HG03025 (cell line): Measurements from ENCODE around the gene RPS8.
A peak's percentile ranks its signal among the peaks of the same experiment; 100 is the strongest.
"Not testable (repeated sequence)": the region's sequence is repeated elsewhere in the genome, so short reads cannot be mapped to it uniquely, and the experiment has no call there.

Experiments
- ATAC-seq: cut with Tn5 transposase; IDR thresholded peaks from one replicate; pipeline ENCODE4 v1.9.1; 2021; ENCODE audit warnings: mild to moderate bottlenecking, moderate library complexity; ENCODE audit not compliant: unreplicated experiment, low FRiP score

Gene RPS8

DNA sequence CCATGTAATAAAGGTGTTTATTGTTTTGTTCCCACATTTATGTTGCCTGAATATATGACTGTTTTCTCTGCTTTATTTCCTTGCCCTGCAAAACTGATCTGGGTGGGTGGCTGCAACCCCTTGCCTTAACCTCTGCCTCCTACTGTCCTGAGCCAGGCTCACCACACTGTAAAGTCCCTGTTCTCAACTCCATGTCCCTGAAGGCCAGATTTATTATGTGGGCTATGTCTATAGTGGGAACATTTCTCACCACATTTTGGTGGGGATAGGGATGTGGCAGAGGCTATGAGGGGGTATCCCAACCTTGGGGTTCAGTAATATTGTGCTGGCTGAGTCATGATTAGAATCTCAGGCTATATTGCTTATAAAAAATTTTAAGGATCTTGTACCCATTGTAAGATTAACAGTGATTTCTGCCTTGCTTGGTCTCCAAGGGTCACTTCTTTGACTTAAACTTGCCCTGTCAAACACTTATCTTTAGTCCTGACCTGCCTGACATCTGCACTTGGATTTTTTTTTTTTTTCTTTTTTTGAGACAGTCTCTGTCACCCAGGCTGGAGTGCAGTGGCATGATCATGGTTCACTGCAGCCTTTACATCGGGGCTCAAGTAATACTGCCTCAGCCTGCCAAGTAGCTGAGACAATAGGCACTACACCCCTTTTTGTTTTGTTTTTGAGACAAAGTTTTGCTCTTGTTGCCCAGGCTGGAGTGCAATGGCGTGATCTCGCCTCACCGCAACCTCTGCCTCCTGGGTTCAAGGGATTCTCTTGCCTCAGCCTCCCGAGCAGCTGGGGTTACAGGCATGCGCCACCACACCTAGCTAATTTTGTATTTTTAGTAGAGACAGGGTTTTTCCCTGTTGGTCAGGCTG is 3.6 kb downstream of the RPS8 start:
- ATAC-seq: no peak

DNA sequence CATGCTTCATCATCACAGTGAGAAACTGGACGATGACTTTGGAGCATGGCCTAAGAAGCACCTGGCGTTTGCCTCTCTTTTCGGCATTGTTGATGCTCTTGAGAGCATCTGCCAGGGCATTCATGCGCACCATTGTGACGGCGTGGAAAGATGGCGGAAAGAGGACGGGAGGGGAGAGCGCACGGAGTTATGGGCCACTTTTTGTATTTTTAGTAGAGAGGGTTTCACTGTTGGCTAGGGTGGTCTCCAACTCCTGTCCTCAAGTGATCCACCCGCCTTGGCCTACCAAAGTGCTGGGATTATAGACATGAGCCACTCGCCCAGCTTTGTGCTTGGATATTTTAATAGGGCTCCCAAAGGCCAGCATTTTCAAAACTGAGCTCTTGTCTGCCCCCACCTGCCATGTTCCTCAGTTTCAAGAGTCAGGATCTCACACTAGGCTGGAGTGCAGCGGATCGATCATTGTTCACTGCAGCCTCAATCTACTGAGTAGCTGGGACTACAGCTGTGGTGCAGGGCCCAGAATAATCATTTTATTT is 5.3 kb downstream of the RPS8 start:
- no peak for ATAC-seq

DNA sequence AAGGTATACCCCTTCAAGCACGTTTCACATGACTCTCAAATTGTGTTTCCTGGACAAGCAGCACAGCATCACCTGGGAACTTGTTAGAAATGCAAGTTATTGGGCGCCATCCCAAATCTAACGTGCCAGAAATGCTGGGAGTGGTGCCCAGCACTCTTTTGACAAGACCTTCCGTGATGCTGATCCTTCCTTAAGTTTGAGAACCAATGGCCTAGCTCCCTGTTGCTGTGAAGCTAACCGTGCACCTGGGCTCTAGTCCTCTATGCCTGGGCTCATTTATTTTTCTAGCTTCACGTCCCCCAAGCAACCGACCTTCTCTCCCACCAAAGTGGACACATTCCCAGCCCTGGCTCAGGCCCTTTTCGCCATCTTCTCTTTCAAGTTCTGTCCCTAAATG is 8.4 kb downstream of the RPS8 start:
- no peak for ATAC-seq

DNA sequence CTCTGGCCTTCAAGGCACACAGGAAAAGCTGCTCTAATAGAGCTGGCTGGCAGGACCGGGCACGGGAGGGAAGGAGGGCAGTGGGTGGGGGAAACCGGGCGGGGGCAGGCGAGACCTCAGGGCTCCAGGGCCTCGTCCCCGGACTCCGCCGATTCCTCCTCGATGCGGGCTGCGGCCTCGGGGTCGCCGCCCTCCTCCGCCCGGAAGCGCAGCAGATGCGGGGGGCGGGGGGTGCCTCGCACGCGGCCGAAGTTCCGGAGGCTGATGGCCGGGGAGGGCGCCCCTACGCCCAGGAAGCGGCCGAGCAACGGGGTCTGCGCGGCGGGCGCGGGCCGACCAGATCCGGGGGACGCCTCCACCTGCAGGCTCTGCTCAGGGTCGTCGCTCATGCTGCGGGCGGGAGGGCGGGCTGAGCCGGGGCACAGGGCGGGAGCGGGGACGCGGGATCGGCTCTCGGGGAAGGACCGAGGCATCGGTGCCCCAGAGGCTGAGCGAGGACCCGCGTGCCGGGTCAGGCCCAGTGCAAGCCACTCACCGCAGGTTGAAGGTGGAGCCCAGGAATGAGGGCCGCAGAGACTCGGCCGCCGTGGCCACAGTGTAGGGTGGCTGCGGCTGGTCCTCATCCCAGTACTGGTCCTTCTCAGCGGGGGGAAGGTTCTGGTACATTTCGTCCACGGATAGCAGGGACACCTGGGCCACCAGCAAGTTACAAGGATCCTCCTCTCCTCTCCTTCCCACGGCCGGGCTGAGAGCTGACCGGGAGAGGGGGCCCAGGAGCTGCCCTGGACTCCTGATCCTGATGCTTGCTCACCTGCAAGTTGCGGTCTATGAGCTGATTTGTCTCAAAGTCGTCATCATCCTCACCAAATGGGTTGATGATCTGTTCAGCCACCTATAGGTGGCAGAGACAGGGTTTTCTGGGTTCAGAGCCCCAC is 9.0 kb downstream of the RPS8 start:
- ATAC-seq: no peak

DNA sequence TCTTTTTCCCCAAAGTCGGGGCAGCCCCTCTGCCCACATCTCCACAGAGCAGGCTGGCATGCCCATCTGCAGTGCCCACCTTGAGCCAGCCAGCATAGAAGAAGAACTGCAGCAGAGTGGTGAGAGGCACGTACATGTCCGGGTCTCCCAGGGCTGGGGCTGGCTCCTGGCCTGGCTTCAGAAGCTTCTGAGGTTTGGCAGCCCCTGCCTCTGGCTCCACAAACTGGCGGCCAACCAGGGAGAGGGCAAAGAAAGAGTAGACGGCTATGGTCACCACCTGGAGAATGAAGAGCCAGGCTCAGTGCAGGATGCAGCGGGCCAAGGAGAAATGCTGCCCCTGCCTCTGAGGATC is 9.7 kb downstream of the RPS8 start:
- no peak for ATAC-seq

DNA sequence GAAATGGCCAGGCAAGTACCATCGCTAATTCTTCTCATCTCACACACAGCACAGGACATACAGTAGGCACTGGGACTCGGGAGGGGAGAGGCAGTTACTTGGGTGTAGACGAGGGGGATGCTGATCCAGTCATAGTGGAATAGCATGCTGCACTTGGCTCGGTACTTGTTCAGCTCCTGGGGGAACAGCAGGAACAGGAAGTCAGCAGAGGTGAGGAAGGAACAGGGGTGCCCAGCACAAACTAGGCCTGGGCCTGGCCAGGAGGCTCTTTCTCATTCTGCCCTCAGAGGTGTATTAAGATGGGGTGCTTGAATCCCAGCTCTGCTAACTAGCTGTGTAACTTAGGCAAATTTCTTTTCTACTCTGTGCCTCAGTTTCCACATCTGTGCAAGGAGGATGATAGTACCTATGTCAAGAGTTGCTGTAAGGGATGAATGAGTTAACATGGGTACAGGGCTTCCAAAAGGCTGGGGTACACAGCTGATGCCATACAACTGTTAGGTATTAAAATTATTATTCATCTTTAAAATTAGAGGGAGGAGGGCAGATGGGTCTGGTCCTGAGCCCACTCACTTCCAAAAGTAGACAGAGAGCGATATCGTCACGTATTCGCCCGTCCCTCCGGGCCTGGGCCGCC is 10.3 kb downstream of the RPS8 start:
- no peak for ATAC-seq

DNA sequence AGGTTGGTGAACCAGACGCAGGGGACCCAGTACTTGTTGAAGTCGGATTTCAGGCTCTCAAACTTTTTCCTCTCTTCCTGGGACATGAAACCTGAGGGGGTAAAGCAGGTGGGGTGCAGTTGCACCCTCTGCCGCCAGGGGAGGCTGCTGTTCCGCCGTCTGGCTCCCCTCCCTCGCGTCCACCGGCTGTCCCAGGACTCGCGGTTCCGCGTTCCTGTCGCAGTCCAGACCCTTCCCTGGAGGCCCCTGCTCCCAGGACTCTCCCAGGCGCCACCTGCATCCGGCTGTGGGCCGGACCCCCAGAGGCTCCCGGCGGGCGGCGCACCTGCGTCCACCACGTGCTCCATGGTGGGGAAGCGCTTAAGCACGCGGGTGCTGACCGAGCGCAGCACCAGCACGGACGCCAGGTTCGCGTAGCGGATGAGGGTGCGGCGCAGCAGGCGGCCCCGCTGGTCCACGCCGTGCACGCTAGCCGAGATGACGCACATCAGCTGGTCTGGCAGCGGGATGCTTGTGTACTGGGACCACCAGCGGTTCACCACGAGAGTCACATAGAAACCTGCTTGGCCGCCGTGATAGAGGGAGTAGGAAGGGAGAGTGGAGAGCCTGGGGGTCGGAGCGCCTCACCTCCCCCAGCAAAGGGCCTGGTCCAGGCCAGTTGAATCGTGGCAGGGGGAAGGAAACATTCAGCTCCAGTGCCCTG is 10.9 kb downstream of the RPS8 start:
- ATAC-seq: no peak

DNA sequence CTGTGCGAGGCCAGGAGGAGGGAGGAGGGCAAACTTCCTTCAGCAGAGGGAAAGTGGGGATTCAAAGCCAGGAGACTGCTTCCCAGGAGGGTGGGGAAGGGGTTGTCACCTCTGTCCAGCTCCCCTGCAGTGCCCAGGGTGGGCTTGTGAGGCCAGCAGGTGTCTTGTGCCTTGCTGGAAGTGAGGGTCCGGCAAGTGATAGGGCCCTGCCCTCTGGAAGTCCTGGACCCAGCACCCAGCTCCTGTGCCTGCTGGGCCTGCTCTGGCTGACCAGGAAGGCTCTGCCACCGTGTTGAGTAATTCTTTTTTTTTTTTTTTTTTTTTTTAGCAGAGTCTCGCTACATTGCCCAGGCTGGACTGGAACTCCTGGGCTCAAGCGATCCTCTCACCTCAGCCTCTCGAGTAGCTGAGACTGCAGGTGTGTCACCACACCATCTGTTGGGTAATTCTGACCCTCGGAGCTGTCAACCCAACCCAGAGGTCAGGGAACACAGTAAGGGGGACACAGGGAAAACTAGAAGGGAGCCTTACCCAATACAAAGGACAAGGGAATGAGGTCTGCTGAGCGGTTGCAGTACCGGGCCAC is 11.6 kb downstream of the RPS8 start:
- no peak for ATAC-seq

DNA sequence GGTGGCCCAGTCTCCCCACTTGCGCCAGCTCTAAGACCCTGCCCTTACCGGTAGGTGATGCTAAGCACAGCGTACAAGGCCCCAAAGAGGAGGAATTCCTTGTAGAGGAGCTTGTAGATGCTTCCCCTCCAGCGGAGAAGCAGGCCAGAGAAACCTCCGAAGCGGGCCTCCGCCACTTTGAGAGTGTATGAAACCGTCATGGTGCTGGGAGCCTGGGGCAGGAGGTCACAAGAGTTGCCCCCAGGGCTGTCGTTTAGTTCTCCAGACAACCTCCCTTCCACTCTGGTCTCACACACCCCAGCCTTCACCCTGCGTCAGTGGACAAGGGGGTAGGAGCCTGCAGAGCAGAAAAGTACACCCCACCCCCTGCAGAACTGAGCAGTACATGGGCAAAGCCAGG is 12.2 kb downstream of the RPS8 start:
- no peak for ATAC-seq

DNA sequence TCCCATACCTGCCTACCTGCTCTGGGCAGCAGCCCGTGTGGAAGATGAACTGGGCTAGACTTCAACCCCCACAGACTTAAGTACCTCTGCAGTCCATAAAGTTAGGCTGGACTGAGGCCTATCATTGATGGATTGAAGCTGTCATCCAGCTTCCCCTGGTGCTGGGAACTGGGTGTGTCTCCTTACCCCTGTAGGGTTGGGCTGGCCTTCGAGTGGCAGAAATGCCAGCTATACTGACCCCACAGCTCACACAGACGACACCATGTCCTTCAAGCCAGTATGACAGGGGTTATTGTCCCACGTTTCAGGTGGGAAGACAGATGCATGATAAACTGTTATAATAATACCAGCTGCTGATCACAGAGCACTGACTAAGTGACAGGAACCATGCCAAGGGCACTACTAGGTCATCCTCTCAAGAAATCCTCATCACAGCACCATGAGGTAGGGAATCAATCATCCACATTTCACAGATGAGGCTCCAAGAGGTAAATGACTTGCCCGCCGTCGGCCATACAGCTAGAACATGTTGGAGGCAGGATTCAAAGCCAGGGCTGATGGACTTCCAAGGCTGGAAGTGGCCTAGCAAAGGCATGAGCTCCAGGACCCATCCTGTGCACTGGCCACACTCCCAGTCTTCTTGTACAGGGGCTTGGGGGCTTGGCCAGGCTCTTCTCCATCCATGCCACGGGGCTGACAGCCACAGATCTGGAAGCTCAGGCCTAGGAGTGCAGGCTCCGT is 12.9 kb downstream of the RPS8 start, which contains the start of gene BEST4:
Gene BEST4 (minus strand): TSS at position 51 of the 741 bp plus-strand sequence. CDS start 465 bp downstream, outside the sequence.
- no peak for ATAC-seq

DNA sequence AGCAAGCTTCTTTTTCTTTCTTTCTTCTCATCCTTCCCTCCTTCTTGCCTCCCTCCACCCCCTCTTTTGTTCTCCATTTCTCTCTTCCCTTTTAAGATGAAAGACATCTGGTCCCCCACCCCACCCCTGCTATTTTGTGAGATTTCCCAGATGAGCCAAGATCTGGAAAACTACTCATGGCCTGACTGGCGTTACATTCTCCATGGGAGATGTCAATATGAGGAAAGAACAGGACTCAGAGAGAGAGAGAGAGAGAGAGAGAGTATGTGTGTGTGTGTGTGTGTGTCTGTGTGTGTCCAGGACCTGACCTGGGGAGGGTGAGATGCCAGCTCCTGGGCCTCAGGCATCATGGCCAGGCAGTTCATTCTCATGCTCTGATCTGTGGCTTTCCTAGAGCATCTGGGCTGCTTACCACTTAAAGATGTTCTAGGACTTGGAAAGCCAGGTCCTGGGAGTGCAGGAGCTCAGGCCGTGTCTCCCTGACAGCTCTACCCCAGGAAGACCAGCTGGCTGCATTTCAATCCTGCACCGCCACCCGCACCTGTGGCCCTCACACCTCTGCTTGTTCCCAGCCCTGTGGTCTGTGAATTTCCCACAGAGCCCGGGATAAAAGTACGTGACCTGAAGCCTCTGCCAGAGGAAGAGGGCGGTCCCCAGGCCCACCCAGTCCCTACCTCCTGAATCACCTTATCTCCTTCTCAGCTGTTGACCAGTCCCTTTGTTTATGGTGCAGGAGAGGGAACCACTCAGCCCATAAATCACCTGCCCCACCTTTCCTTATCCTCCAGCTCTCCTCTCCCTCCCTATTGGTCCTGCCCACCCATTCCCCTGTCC is 15.8 kb downstream of the RPS8 start:
- ATAC-seq: no peak

DNA sequence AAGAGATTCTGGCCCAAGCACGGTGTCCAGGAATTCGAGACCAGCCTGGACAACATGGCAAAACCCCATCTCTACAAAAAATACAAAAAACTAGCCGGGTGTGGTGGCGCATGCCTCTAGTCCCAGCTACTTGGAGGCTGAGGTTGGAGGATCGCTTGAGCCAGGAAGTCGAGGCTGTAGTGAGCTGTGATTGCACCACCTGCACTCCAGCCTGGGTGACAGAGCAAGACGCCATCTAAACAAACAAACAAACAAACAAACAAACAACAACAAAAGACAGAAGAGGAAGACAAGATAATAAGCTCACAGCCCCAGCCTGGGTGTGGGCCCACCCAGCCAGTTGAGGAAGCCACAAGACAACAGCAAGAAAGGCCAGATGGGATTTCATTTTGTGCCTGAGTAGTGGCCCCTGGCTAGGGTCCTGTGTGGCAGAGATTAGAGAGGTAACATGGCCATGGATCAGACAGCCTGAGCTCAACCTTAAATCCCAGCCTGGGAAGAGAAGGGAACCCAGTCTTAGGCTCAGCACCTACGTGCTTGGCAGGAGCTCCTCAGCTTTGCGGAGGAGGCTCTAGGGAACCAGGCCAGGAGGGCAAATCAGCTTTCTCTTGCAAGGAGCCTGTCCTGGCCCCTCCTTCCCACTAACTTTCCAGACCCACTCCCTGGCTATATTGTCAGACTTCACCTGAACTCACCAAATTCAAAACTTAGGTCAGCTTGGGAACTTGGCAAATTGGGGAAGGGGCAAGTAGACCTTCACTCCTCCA is 17.6 kb downstream of the RPS8 start:
- ATAC-seq: no peak

DNA sequence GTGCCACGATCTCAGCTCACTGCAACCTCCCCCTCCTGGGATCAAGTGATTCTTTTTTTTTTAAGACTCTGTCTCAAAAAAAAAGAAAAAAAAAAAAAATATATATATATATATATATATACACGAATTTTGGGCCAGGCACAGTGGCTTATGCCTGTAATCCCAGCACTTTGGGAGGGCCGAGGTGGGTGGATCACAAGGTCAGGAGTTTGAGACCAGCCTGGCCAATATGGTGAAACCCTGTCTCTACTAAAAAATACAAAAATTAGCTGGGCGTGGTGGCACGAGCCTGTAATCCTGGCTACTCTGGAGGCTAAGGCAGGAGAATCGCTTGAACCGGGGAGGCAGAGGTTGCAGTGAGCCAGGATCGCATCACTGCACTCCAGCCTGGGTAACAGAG is 22.5 kb downstream of the RPS8 start:
- ATAC-seq: not testable (repeated sequence)

DNA sequence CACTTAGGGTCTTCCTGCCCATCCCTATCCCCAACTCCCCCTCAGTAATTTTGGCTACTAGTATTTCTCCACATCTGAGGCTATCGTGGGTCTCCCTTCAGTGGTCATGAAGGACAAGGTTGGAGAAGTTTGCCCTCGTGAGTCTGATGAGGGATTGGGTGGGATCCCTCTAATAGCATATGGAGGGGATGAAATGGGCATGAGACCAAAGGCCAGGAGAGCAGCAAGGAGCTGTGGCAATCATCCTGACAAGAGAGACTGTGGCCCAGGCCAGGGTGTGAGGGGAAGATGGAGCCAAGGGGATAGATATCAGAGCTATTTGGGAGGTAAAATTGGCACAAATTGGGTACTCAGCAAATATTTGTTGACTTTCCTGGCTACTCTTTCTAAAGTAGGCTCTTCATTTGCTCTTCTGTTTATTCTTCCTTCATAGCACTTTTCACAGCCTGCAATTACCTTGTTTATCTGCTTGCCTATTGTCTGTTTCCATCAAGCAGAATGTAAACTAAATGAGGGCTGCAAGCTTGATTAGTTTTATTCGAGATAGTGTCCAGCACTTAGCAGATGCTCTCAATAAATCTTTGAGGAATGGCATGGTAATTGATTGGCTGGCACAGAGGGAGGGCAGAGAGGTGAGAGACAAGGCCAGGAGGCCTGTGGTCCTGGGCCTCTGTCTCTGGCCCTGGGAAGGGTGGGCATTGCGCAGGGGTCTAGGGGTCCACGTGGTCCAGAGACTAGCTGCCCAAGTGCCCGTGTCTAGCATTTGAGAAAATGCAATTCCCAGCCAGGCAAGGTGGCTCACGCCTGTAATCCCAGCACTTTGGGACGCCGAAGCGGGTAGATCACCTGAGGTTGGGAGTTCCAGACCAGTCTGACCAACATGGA is 23.4 kb downstream of the RPS8 start:
- no peak for ATAC-seq

DNA sequence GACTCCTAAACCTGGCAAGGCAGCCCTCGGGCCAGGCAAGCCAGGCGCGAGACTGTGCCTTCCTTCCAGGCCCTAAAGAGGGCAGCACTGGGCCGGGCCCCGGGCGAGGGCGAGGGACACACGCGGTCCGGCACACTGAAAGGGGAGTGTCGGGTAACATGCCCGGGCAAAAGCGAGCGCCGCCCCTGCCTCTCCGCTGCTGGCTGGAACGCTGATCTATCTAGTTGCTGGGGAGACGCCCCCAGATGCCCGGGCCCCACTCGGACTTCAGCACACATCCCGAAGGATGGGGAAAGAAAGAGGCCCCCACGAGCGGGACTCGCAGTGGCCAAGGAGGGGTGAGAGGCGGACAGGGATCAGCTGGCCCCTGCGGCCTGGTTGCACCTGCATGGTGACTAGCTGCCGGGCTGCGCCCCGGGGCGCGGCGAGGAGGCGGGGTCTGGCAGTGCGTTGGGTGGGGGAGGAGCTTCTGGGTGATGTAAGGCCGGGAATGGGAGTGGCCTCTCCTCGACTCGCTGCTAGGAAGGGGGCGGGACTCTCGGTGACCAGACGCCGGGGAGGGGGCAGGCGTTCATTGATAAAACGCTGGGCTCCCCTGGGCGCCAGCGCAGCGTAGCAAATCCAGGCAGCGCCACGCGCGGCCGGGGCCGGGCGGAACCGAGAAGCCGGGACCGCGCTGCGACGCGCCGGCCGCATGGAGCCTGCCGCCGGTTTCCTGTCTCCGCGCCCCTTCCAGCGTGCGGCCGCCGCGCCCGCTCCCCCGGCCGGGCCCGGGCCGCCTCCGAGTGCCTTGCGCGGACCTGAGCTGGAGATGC is 24.6 kb downstream of the RPS8 start, which contains the start of gene PLK3:
Gene PLK3 (plus strand): TSS at position 608 of the 815 bp plus-strand sequence. CDS start 87 bp downstream, at position 695.
- ATAC-seq: peak; percentile 76
